Central memory CD8-positive, alpha-beta T cell (primary cell): ENCODE data around the gene S100A9.
"Not testable (repeated sequence)": the region's sequence is repeated elsewhere in the genome, so short reads cannot be mapped to it uniquely, and the experiment has no call there.

Source experiments
- ATAC-seq: fragments of 150-1000 bp; cut with Tn5 transposase; replicated peaks from 2 replicates; pipeline ENCODE4 v1.10.0; 2022; ENCODE audit warnings: mild to moderate bottlenecking, moderate FRiP score, moderate number of reproducible peaks; ENCODE audit not compliant: poor library complexity, severe bottlenecking; ENCODE audit errors: extremely low read depth
- DNase-seq, 2 donors: peaks; one replicate each; pipeline ENCODE4 v3.0.0; 2021; ENCODE audit warnings: low spot score in 2 of 2
- H3K27ac Mint-ChIP-seq: one replicate; pipeline ENCODE4 v1.8.0; 2022; ENCODE audit warnings: low read depth, mild to moderate bottlenecking, moderate library complexity, mixed read lengths
- H3K27me3 Mint-ChIP-seq: one replicate; pipeline ENCODE4 v1.8.0; 2022; ENCODE audit warnings: mixed read lengths
- H3K36me3 Mint-ChIP-seq: one replicate; pipeline ENCODE4 v1.8.0; 2022; ENCODE audit warnings: mild to moderate bottlenecking, moderate library complexity, mixed read lengths; ENCODE audit not compliant: insufficient read depth
- H3K4me1 Mint-ChIP-seq: one replicate; pipeline ENCODE4 v1.8.0; 2022; ENCODE audit warnings: mixed read lengths
- H3K4me3 Mint-ChIP-seq: one replicate; pipeline ENCODE4 v1.8.0; 2022; ENCODE audit warnings: mild to moderate bottlenecking, moderate library complexity, mixed read lengths
- H3K9me3 Mint-ChIP-seq: one replicate; pipeline ENCODE4 v1.8.0; 2022; ENCODE audit warnings: mixed read lengths

Gene S100A9

DNA sequence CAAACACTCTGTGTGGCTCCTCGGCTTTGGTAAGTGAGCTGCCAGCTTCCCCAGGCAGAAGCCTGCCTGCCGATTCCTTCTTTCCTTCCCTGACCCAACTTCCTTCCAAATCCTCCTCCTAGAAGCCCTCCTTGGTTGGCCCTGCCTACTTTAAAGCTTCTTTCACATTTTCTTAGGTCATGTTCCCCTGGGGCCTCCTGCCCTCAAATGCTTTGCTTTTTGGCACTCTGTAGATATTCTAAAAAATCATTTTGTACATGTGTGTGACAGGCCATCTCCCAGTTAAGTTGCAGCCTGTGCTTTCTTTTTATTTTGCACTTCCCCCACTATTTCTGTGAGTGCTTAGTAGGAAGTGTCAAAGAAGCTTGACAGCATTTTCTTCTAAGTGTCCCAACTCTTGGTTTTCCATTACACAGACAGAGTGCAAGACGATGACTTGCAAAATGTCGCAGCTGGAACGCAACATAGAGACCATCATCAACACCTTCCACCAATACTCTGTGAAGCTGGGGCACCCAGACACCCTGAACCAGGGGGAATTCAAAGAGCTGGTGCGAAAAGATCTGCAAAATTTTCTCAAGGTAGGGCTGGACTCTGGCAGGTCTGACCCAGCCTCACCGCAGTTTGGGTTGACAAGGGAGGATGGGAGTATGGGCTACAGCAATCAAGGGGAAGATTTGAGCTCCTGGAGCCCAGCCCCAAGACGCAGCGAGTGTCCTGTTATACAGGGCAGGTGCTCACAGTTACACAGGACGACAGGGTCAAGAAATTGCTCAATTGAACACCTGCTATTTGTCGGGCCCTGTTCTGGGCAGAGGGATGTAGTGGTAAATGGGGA is at the start of gene S100A9:
Gene S100A9, plus strand, starts transcription at position 2 of the 838 bp plus-strand sequence. Its CDS starts 430 bp downstream, at position 432.
- H3K4me3 Mint-ChIP-seq = no peak within 1 kb of the TSS
- no peaks in the 10 kb centered on the region for H3K9me3 Mint-ChIP-seq
- no peaks in the 10 kb centered on the region for H3K36me3 Mint-ChIP-seq
- H3K4me1 Mint-ChIP-seq = no peaks in the 10 kb centered on the region
- H3K27me3 Mint-ChIP-seq = peaks cover 54% of the 10 kb centered on the region
- no peak within 1 kb of the TSS for H3K27ac Mint-ChIP-seq
- DNase-seq (peak in 1 of 2 donors; percentile 9), ATAC-seq (no peak)

- no peak for DNase-seq
- no peaks in the 10 kb centered on the region for H3K9me3 Mint-ChIP-seq
- H3K27me3 Mint-ChIP-seq = peaks cover 56% of the 10 kb centered on the region
- no peak for ATAC-seq
- no peaks in the 10 kb centered on the region for H3K4me1 Mint-ChIP-seq
- no peak overlapping the region for H3K4me3 Mint-ChIP-seq
- H3K27ac Mint-ChIP-seq = no peak overlapping the region
- no peaks in the 10 kb centered on the region for H3K36me3 Mint-ChIP-seq
Observed at GRCh38 chr1:153308540-153308939, 49.1 kb upstream of the S100A9 start.

DNA sequence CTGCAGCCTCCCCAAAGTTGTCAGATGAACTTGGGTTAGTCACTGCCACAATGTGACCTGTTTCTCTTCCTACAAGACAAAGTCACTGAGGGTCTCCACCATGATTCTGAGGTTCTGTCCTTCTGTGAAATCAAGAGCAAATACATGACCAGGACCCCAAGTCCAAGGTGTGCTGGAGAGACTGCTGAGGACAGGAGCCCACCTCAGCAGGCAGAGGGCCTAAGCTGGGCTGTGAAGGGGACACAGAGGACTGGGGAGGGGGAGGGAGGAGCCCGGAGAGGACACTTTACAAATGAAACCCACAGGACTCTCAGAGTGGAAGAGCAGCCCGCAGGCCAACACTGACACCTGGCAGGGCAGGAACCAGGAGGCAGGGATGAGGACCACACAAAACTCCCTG is 48.2 kb upstream of the S100A9 start:
- Mint-ChIP-seq H3K4me1 (no peaks in the 10 kb centered on the region), H3K27ac (no peak overlapping the region), H3K9me3 (no peaks in the 10 kb centered on the region), H3K36me3 (no peaks in the 10 kb centered on the region), H3K4me3 (no peak overlapping the region), H3K27me3 (peaks cover 60% of the 10 kb centered on the region)
- ATAC-seq (no peak), DNase-seq (no peak)

GRCh38 chr1:153310526-153310925 is 47.1 kb upstream of the S100A9 start:
- DNase-seq = no peak
- Mint-ChIP-seq H3K4me3 (no peak overlapping the region), H3K27ac (no peak overlapping the region), H3K36me3 (no peaks in the 10 kb centered on the region), H3K9me3 (no peaks in the 10 kb centered on the region), H3K4me1 (no peaks in the 10 kb centered on the region), H3K27me3 (peaks cover 69% of the 10 kb centered on the region)
- ATAC-seq = no peak

GRCh38 chr1:153312570-153313186 is 45.0 kb upstream of the S100A9 start, which contains the start of gene PGLYRP3:
PGLYRP3 (minus strand) TSS chr1:153312952; CDS start chr1:153310665, 2,287 bp downstream.
- H3K27ac Mint-ChIP-seq = no peak within 1 kb of the TSS
- no peaks in the 10 kb centered on the region for H3K9me3 Mint-ChIP-seq
- peaks cover 71% of the 10 kb centered on the region for H3K27me3 Mint-ChIP-seq
- DNase-seq (no peak), ATAC-seq (no peak)
- no peak within 1 kb of the TSS for H3K4me3 Mint-ChIP-seq
- no peaks in the 10 kb centered on the region for H3K4me1 Mint-ChIP-seq
- no peaks in the 10 kb centered on the region for H3K36me3 Mint-ChIP-seq

DNA sequence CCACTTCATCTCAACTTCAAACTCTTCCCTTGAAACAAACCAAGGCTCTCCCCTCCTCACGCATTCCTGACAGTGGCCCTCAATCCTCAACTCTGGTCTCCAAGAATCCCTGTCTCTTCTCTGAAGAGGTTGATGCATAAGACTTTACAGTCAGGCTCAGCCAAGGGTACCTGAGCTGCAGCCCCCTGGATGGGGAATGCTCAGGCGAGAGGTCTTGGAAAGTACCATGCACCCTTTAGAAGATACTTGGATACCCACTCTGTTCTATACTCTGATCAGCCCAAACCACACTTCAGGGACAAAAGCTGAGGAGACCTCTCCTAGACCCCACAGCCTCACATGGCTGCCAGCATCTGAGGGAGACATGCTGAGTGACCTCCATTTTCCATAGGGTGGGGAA is 44.4 kb upstream of the S100A9 start:
- peaks cover 71% of the 10 kb centered on the region for H3K27me3 Mint-ChIP-seq
- H3K27ac Mint-ChIP-seq = no peak overlapping the region
- no peaks in the 10 kb centered on the region for H3K36me3 Mint-ChIP-seq
- DNase-seq = no peak
- no peaks in the 10 kb centered on the region for H3K9me3 Mint-ChIP-seq
- no peak overlapping the region for H3K4me3 Mint-ChIP-seq
- ATAC-seq = no peak
- H3K4me1 Mint-ChIP-seq = no peaks in the 10 kb centered on the region

DNA sequence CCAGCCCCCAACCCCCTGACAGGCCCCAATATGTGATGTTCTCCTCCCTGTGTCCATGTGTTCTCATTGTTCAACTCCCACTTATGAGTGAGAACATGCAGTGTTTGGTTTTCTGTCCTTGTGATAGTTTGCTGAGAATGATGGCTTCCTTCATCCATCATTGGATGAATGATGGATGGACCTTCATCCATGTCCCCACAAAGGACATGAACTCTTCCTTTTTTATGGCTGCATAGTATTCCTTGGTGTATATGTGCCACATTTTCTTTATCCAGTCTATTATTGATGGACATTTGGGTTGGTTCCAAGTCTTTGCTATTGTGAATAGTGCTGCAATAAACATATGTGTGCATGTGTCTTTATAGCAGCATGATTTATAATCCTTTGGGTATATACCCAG is 43.3 kb upstream of the S100A9 start:
- H3K36me3 Mint-ChIP-seq, H3K9me3 Mint-ChIP-seq, H3K27ac Mint-ChIP-seq, H3K4me1 Mint-ChIP-seq, DNase-seq, ATAC-seq, H3K4me3 Mint-ChIP-seq: not testable (repeated sequence)
- peaks cover 71% of the 10 kb centered on the region for H3K27me3 Mint-ChIP-seq

GRCh38 chr1:153316013-153316412 is 41.6 kb upstream of the S100A9 start:
- not testable (repeated sequence) for H3K9me3 Mint-ChIP-seq

DNA sequence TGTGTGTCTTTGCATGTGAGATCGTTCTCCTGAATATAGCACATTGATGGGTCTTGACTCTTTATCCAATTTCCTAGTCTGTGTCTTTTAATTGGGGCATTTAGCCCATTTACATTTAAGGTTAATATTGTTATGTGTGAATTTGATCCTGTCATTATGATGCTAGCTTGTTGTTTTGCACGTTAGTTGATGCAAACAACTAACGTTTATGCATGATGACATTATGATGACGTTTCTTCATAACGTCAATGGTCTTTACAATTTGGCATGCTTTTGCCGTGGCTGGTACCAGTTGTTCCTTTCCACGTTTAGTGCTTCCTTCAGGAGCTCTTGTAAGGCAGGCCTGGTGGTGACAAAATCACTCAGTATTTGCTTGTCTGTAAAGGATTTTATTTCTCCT is 39.5 kb upstream of the S100A9 start:
- not testable (repeated sequence) for H3K4me1 Mint-ChIP-seq

More at GRCh38 chr1:153316013-153316412, 41.6 kb upstream of the S100A9 start:
- ATAC-seq, H3K4me3 Mint-ChIP-seq, H3K27ac Mint-ChIP-seq, H3K36me3 Mint-ChIP-seq, H3K4me1 Mint-ChIP-seq, DNase-seq: not testable (repeated sequence)
- peaks cover 71% of the 10 kb centered on the region for H3K27me3 Mint-ChIP-seq

DNA sequence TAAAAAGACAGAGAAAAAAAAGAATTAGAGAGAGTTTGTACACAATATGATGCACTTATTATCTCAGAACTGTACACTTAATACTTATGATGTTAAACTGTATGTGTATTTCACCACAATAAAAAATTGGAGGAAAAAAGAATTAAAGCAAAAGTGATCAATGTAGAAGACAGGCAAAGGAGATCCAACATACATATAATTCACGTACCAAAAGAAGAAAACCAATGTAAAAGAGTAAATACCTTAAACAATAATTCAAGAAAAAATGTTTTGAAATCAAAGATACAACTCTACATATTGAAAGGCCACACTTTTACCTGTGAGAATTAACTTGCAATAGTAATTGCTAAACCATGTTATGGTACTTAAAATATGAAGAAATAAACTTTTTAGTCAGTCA is 35.1 kb upstream of the S100A9 start:
- DNase-seq (no peak), ATAC-seq (no peak)
- H3K27ac Mint-ChIP-seq = no peak overlapping the region
- peaks cover 64% of the 10 kb centered on the region for H3K27me3 Mint-ChIP-seq
- no peaks in the 10 kb centered on the region for H3K4me1 Mint-ChIP-seq
- no peak overlapping the region for H3K4me3 Mint-ChIP-seq
- no peaks in the 10 kb centered on the region for H3K36me3 Mint-ChIP-seq
- H3K9me3 Mint-ChIP-seq = peaks cover 12% of the 10 kb centered on the region

More for the DNA sequence above, 39.5 kb upstream of the S100A9 start:
- Mint-ChIP-seq H3K27me3 (peaks cover 75% of the 10 kb centered on the region), H3K9me3 (peaks cover 12% of the 10 kb centered on the region)
- H3K27ac Mint-ChIP-seq, H3K4me3 Mint-ChIP-seq, ATAC-seq, H3K36me3 Mint-ChIP-seq, DNase-seq: not testable (repeated sequence)

- H3K4me1 Mint-ChIP-seq = no peaks in the 10 kb centered on the region
- ATAC-seq = no peak
Observed at GRCh38 chr1:153324912-153325311, 32.7 kb upstream of the S100A9 start.

GRCh38 chr1:153333902-153334301 is 23.8 kb upstream of the S100A9 start:
- H3K27ac Mint-ChIP-seq = no peak overlapping the region
- H3K36me3 Mint-ChIP-seq = no peaks in the 10 kb centered on the region
- peaks cover 52% of the 10 kb centered on the region for H3K27me3 Mint-ChIP-seq
- ATAC-seq = no peak
- DNase-seq = no peak
- no peak overlapping the region for H3K4me3 Mint-ChIP-seq
- peaks cover 6% of the 10 kb centered on the region for H3K9me3 Mint-ChIP-seq
- no peaks in the 10 kb centered on the region for H3K4me1 Mint-ChIP-seq

More at GRCh38 chr1:153324912-153325311, 32.7 kb upstream of the S100A9 start:
- Mint-ChIP-seq H3K9me3 (peaks cover 18% of the 10 kb centered on the region), H3K27me3 (peaks cover 66% of the 10 kb centered on the region), H3K36me3 (no peaks in the 10 kb centered on the region), H3K27ac (no peak overlapping the region), H3K4me3 (no peak overlapping the region)
- DNase-seq = no peak

DNA sequence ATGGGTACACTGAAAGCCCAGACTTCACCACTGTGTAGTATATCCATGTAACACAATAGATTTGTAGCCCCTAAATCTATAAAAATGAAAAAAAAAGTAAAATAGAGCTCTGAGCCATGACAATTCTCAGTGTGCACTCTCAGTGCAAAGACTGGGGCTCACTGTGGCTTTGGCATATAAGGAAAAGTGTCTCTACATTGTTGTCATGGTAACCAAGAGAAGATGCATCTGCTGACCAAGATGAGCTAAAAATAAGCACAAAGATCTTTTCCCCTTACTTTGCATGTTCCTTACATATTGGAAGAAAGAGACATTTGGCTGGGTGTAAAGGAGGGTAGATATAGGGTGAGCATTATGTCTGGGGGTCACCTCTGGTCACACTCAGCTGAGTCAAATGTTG is 21.0 kb upstream of the S100A9 start:
- H3K4me1 Mint-ChIP-seq = peaks cover 4% of the 10 kb centered on the region
- no peak for ATAC-seq
- DNase-seq = no peak
- no peak overlapping the region for H3K27ac Mint-ChIP-seq
- no peaks in the 10 kb centered on the region for H3K9me3 Mint-ChIP-seq
- peaks cover 47% of the 10 kb centered on the region for H3K27me3 Mint-ChIP-seq
- H3K36me3 Mint-ChIP-seq = no peaks in the 10 kb centered on the region
- no peak overlapping the region for H3K4me3 Mint-ChIP-seq
